ENCODE results near the gene FBXO38.

The FBXO38 gene

DNA sequence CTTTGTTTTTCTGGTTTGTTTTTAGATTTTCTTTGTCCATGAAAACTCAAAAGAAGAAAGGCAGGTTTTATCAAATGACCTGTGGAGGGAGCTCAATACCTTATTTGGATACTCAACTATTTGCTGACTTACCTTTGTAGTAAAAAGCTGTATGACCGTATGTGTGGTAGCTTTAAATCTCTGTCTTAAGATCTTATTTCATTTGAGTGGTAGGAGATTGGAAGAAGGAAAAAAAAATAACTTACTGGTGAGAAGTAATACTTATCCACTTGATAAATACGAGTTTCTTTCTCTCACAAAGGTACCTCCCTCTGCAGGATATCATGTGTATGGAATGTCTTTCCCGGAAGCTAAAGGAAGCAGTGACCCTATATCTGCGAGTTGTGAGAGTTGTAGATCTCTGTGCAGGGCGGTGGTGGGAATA lies 15.0 kb downstream of the FBXO38 start:
- no peak for DNase-seq (ENCODE audit: low read depth, low spot score)
- Histone ChIP-seq H3K27ac (ENCODE audit: low read length) (no peak overlapping the region), H3K36me3 (ENCODE audit: control insufficient read depth, insufficient read depth, low read length) (no peaks in the 10 kb centered on the region), H3K4me3 (ENCODE audit: low read length) (no peak overlapping the region), H3K4me1 (ENCODE audit: control insufficient read depth, insufficient read depth, low read length) (no peaks in the 10 kb centered on the region; the same call in 1 of the 2 replicates), H3K27me3 (ENCODE audit: control insufficient read depth, insufficient read depth, low read length) (no peaks in the 10 kb centered on the region), H3K9me3 (ENCODE audit: control insufficient read depth, insufficient read depth, low read length) (no peaks in the 10 kb centered on the region)
- WGBS (ENCODE audit: insufficient coverage, insufficient read length): no CpG with 5 or more reads among the region's 5 CpGs

DNA sequence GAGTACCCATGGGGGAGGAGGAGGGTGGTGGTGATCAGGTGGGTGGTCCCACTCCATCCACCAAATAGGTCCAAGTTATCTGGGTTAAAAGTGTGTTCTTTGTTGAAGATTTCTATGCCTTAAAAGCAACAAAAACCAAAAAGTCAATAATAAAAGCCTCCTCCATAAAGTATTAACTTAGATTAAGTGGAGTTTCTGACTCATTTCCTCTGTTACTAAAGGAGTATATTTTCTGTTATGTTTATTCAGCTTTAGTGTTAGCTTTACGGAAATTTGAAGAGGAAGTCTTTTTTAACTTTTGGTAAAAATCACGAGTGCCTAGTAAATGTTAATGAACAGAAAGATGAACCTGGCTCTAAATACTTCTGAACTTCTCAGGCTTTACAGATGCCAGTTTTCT lies 17.8 kb downstream of the FBXO38 start:
- no peaks in the 10 kb centered on the region; the same call in 1 of the 2 replicates for H3K36me3 ChIP-seq (ENCODE audit: control insufficient read depth, insufficient read depth, low read length)
- no peak for DNase-seq (ENCODE audit: low read depth, low spot score)
- WGBS (ENCODE audit: insufficient coverage, insufficient read length): no CpG with 5 or more reads among the region's 2 CpGs
- no peaks in the 10 kb centered on the region; the same call in 1 of the 2 replicates for H3K4me1 ChIP-seq (ENCODE audit: control insufficient read depth, insufficient read depth, low read length)
- H3K4me3 ChIP-seq (ENCODE audit: low read length): no peak overlapping the region
- no peaks in the 10 kb centered on the region for H3K9me3 ChIP-seq (ENCODE audit: control insufficient read depth, insufficient read depth, low read length)
- no peaks in the 10 kb centered on the region for H3K27me3 ChIP-seq (ENCODE audit: control insufficient read depth, insufficient read depth, low read length)
- H3K27ac ChIP-seq (ENCODE audit: low read length): no peak overlapping the region

DNA sequence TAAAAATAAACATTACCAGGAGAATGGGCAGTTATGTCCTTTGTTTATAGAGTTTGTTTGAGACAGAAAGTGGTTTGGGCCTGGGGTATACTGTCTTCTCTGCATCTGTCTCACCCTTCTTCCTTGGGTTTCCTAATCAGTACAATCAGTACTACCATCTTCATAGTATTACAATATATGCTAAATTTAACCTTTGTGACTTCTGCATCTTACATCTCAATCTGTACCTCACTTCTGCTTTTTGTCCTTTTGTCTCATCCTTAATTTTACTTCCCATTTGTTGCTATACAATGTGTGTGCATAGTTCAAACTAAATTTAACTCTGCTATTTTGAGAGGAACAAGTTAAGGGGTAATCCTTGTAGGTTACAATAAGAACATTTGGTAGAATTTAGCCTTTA lies 19.6 kb downstream of the FBXO38 start:
- DNase-seq (ENCODE audit: low read depth, low spot score): no peak
- Histone ChIP-seq H3K9me3 (ENCODE audit: control insufficient read depth, insufficient read depth, low read length) (no peaks in the 10 kb centered on the region), H3K36me3 (ENCODE audit: control insufficient read depth, insufficient read depth, low read length) (no peaks in the 10 kb centered on the region; the same call in 1 of the 2 replicates), H3K4me3 (ENCODE audit: low read length) (no peak overlapping the region), H3K27ac (ENCODE audit: low read length) (no peak overlapping the region), H3K4me1 (ENCODE audit: control insufficient read depth, insufficient read depth, low read length) (no peaks in the 10 kb centered on the region; the same call in 1 of the 2 replicates), H3K27me3 (ENCODE audit: control insufficient read depth, insufficient read depth, low read length) (no peaks in the 10 kb centered on the region)

DNA sequence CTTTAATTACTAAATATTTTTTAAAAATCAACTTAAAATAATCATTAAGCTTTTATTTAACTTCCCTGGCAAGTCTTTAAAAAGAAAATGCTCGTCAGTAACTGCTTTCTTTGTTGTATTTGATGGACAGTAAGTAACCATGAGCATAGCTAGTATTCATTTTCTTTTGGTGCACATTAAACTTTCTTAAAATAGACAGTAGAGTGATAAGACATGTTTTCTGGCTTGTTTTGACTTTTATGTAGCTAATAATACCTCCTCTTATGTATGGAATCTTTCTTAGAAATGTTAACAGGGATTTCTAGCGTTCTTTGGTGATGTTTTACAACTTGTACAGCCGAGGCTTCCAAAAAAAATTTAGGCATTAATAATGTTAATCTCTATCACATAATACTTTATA lies 22.6 kb downstream of the FBXO38 start:
- no peak for DNase-seq (ENCODE audit: low read depth, low spot score)
- no peaks in the 10 kb centered on the region for H3K27me3 ChIP-seq (ENCODE audit: control insufficient read depth, insufficient read depth, low read length)
- WGBS (ENCODE audit: insufficient coverage, insufficient read length): no CpG with 5 or more reads among the region's 3 CpGs
- no peak overlapping the region for H3K4me3 ChIP-seq (ENCODE audit: low read length)
- H3K27ac ChIP-seq (ENCODE audit: low read length): no peak overlapping the region
- H3K36me3 ChIP-seq (ENCODE audit: control insufficient read depth, insufficient read depth, low read length): no peaks in the 10 kb centered on the region; the same call in 1 of the 2 replicates
- H3K4me1 ChIP-seq (ENCODE audit: control insufficient read depth, insufficient read depth, low read length): no peaks in the 10 kb centered on the region
- H3K9me3 ChIP-seq (ENCODE audit: control insufficient read depth, insufficient read depth, low read length): no peaks in the 10 kb centered on the region

DNA sequence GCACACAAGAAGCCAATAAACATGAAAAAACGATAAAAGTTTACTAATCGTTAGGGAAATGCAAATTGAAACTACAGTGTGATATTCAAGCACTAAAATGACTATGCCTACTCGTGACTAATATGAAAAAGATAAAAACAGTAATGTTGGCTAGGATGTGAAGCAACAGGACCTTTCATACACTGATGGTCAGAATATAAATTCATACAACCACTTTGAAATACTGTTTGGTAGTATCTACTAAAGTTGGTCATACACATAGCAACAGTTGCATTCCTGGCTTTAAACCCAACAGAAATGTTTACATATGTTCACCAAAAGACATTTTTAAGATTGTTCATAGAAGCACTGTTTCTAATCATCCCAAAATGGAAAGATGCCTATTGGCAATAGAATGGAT lies 24.3 kb downstream of the FBXO38 start:
- no CpG with 5 or more reads among the region's 3 CpGs for WGBS (ENCODE audit: insufficient coverage, insufficient read length)
- no peaks in the 10 kb centered on the region for H3K9me3 ChIP-seq (ENCODE audit: control insufficient read depth, insufficient read depth, low read length)
- no peaks in the 10 kb centered on the region; the same call in 1 of the 2 replicates for H3K36me3 ChIP-seq (ENCODE audit: control insufficient read depth, insufficient read depth, low read length)
- H3K4me1 ChIP-seq (ENCODE audit: control insufficient read depth, insufficient read depth, low read length): no peaks in the 10 kb centered on the region
- H3K27ac ChIP-seq (ENCODE audit: low read length): no peak overlapping the region
- H3K4me3 ChIP-seq (ENCODE audit: low read length): no peak overlapping the region
- no peak for DNase-seq (ENCODE audit: low read depth, low spot score)
- H3K27me3 ChIP-seq (ENCODE audit: control insufficient read depth, insufficient read depth, low read length): no peaks in the 10 kb centered on the region

DNA sequence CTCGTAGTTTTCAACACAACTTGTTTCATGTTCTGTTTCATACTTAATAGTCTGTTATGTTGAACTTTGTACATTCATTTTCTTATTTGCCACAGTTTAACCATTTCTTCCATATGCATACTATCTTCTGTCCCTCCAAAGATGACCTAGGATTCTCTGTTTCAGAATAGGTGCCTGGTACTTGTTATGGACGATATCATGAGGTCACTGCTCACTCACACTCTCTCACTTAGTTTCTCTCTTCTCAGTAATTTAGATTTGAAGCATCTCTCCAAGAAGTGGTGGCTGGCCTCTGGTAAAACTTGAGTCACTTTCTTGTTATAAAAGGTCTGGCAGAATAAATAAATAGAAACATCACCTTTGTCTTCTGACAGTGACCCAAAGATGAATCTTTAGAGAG lies 28.4 kb downstream of the FBXO38 start:
- Histone ChIP-seq H3K4me1 (ENCODE audit: control insufficient read depth, insufficient read depth, low read length) (no peaks in the 10 kb centered on the region), H3K36me3 (ENCODE audit: control insufficient read depth, insufficient read depth, low read length) (no peaks in the 10 kb centered on the region; the same call in 1 of the 2 replicates), H3K9me3 (ENCODE audit: control insufficient read depth, insufficient read depth, low read length) (no peaks in the 10 kb centered on the region), H3K27ac (ENCODE audit: low read length) (no peak overlapping the region), H3K27me3 (ENCODE audit: control insufficient read depth, insufficient read depth, low read length) (no peaks in the 10 kb centered on the region), H3K4me3 (ENCODE audit: low read length) (no peak overlapping the region)
- WGBS (ENCODE audit: insufficient coverage, insufficient read length): no CpG with 5 or more reads among the region's 2 CpGs
- no peak for DNase-seq (ENCODE audit: low read depth, low spot score)

DNA sequence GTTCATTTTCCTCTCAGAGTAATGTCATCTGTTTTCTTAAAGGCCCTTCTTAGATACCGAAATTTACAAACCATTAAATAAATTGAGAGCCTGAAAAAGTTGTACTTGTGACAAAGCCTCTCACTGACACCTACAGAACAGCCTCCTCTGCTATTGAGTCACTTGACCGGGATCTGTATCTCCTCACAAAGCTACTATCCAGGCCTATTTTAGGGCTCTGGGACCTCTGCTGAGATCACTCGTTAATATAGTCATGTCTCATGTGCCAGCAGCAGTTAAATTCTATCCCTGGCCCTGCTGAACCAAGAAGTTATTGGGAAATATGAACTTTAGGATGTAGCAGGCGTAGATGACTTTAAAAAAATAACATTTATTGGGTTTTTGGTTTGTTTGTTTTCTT lies 31.1 kb downstream of the FBXO38 start:
- Histone ChIP-seq H3K9me3 (ENCODE audit: control insufficient read depth, insufficient read depth, low read length) (no peaks in the 10 kb centered on the region), H3K4me1 (ENCODE audit: control insufficient read depth, insufficient read depth, low read length) (no peaks in the 10 kb centered on the region), H3K27me3 (ENCODE audit: control insufficient read depth, insufficient read depth, low read length) (no peaks in the 10 kb centered on the region), H3K36me3 (ENCODE audit: control insufficient read depth, insufficient read depth, low read length) (peaks cover 12% of the 10 kb centered on the region; the same call in 1 of the 2 replicates), H3K27ac (ENCODE audit: low read length) (no peak overlapping the region), H3K4me3 (ENCODE audit: low read length) (no peak overlapping the region)
- no peak for DNase-seq (ENCODE audit: low read depth, low spot score)
- WGBS (ENCODE audit: insufficient coverage, insufficient read length): no CpG with 5 or more reads among the region's 4 CpGs

DNA sequence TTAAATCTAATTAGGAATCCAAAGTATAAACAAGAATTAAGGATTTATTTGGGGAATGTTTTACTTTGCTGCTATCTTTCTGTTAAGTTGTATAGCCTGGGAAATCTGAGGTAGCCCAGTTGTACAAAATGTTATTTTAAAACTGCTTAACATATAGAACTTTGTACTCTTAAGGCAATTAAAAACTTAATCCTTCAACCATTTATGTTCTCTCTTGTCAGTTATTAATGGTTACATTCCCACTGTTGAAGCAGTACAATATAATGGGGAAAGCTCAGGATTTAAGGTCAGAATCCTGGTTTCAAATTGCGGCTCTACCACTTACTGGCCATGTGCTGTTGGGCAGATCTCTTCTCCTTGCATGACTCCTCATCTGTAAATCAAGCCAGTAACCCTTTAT lies 32.7 kb downstream of the FBXO38 start:
- Histone ChIP-seq H3K4me1 (ENCODE audit: control insufficient read depth, insufficient read depth, low read length) (no peaks in the 10 kb centered on the region), H3K36me3 (ENCODE audit: control insufficient read depth, insufficient read depth, low read length) (peaks cover 12% of the 10 kb centered on the region; the same call in 1 of the 2 replicates), H3K27me3 (ENCODE audit: control insufficient read depth, insufficient read depth, low read length) (no peaks in the 10 kb centered on the region), H3K9me3 (ENCODE audit: control insufficient read depth, insufficient read depth, low read length) (no peaks in the 10 kb centered on the region), H3K27ac (ENCODE audit: low read length) (no peak overlapping the region), H3K4me3 (ENCODE audit: low read length) (no peak overlapping the region)
- DNase-seq (ENCODE audit: low read depth, low spot score): no peak
- WGBS (ENCODE audit: insufficient coverage, insufficient read length): no CpG with 5 or more reads among the region's 1 CpG

DNA sequence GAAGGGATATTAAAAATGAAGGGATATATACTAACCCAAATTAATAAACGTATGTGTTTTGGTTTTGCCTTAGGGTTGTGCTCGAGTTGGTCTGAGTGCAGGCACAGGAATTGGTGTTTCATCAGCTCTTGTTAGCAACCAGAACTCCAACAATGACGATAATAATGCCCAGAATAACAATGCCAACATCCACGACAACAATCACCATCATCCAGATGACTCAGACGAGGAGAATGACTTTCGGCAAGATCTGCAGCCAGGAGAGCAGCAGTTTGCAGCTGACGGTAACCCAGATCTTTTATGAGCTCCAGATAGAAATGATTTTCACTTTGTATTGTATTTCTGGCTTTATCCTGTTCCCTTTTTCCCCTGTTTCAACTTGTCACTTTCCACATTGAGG lies 33.2 kb downstream of the FBXO38 start:
- no peak for DNase-seq (ENCODE audit: low read depth, low spot score)
- 100% methylated on average over 1 of the region's 7 CpGs for WGBS (ENCODE audit: insufficient coverage, insufficient read length)
- Histone ChIP-seq H3K36me3 (ENCODE audit: control insufficient read depth, insufficient read depth, low read length) (peaks cover 12% of the 10 kb centered on the region; the same call in 1 of the 2 replicates), H3K4me3 (ENCODE audit: low read length) (no peak overlapping the region), H3K9me3 (ENCODE audit: control insufficient read depth, insufficient read depth, low read length) (no peaks in the 10 kb centered on the region), H3K27me3 (ENCODE audit: control insufficient read depth, insufficient read depth, low read length) (no peaks in the 10 kb centered on the region), H3K27ac (ENCODE audit: low read length) (no peak overlapping the region), H3K4me1 (ENCODE audit: control insufficient read depth, insufficient read depth, low read length) (no peaks in the 10 kb centered on the region)

DNA sequence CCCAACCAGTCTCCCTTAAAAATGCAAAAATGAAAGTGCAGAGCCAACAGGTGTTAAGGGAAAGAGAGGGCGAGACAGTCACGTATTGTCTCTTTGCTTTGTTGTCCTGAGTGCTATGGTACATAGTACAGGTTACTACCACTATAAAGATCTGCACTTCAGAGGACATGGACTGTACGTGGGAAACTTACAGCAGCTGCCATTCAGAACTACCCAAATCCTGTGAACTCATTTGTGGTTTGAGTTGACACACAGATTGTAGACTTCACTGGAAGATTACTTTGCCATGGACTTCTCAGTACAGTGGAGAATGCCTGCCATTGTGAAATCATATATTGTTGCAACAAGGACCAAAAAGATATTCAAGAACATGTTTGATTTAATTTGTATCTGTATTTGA lies 34.8 kb downstream of the FBXO38 start:
- H3K4me3 ChIP-seq (ENCODE audit: low read length): no peak overlapping the region
- WGBS (ENCODE audit: insufficient coverage, insufficient read length): no CpG with 5 or more reads among the region's 3 CpGs
- H3K4me1 ChIP-seq (ENCODE audit: control insufficient read depth, insufficient read depth, low read length): no peaks in the 10 kb centered on the region
- no peaks in the 10 kb centered on the region for H3K27me3 ChIP-seq (ENCODE audit: control insufficient read depth, insufficient read depth, low read length)
- no peaks in the 10 kb centered on the region for H3K9me3 ChIP-seq (ENCODE audit: control insufficient read depth, insufficient read depth, low read length)
- peaks cover 12% of the 10 kb centered on the region; the same call in 1 of the 2 replicates for H3K36me3 ChIP-seq (ENCODE audit: control insufficient read depth, insufficient read depth, low read length)
- no peak for DNase-seq (ENCODE audit: low read depth, low spot score)
- H3K27ac ChIP-seq (ENCODE audit: low read length): no peak overlapping the region

DNA sequence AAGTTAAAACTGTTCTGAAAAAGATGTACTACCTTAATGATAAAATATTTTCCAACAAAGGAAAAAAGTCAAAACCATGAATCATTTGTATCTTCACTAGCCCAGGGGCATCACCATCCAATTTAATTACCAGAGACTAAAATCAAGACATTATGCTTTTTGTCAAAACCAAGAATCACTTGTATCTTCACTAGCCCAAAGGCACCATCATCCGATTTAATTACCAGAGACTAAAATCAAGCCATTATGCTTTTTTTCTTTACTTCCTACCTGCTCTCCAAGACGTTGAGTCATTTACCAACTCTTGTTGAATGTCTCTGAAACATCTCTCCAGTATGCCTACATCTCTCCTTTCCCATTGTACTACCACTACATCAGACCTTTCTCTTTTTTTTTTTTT lies 37.9 kb downstream of the FBXO38 start:
- H3K36me3 ChIP-seq (ENCODE audit: control insufficient read depth, insufficient read depth, low read length): peaks cover 23% of the 10 kb centered on the region; the same call in 1 of the 2 replicates

More for the DNA sequence above, 37.9 kb downstream of the FBXO38 start:
- Histone ChIP-seq H3K4me3 (ENCODE audit: low read length) (no peak overlapping the region), H3K27ac (ENCODE audit: low read length) (no peak overlapping the region), H3K9me3 (ENCODE audit: control insufficient read depth, insufficient read depth, low read length) (no peaks in the 10 kb centered on the region), H3K4me1 (ENCODE audit: control insufficient read depth, insufficient read depth, low read length) (no peaks in the 10 kb centered on the region), H3K27me3 (ENCODE audit: control insufficient read depth, insufficient read depth, low read length) (no peaks in the 10 kb centered on the region)
- DNase-seq (ENCODE audit: low read depth, low spot score): no peak
- no CpG with 5 or more reads among the region's 2 CpGs for WGBS (ENCODE audit: insufficient coverage, insufficient read length)

Measured in iPS DF 6.9 (cell line).